ENCODE data around the gene ARMC3. TPM values are rescaled to one million over a fixed set of nuclear protein-coding genes. Genes with fewer than 3 reads are reported as not detected.
A peak's percentile ranks its signal among the peaks of the same experiment; 100 is the strongest.

The ARMC3 gene
- total and polyA plus RNA-seq, 9 of the 15 experiments (the other 6 are each of a cell fraction or from before 2014, with no cell fraction given) = 0.33 to 1.1 (median 0.62) TPM

GRCh38 chr10:23005150-23005549 lies 77.3 kb downstream of the ARMC3 start:
- no TSS peak for BruUV-seq (replicated peaks)
- 85% methylated on average over 9 of the region's 12 CpGs for WGBS (ENCODE audit: insufficient coverage, low coverage, missing lambda C conversion rate)

GRCh38 chr10:23013581-23014335 lies 85.9 kb downstream of the ARMC3 start:
- Histone ChIP-seq H3K27ac (ENCODE audit: extremely low read depth, low read depth, low read length) (no peak overlapping the region), H3K27me3 (ENCODE audit: control insufficient read depth in 2 of 2, insufficient read depth in 2 of 2, low read length in 2 of 2) (no peaks in the 10 kb centered on the region), H3K4me3 (no peak overlapping the region), H3K4me2 (ENCODE audit: insufficient read depth, low read length) (no peak overlapping the region), H3K4me1 (replicated peaks in 1 of 2; ENCODE audit: control insufficient read depth in 2 of 2, insufficient read depth in 2 of 2, low read length in 2 of 2) (peaks cover 9 to 18% of the 10 kb centered on the region in 2 experiments), H4K20me1 (replicated peaks; ENCODE audit: control insufficient read depth, insufficient read depth, low read length) (no peaks in the 10 kb centered on the region), H3K9me3 (replicated peaks; ENCODE audit: control insufficient read depth, insufficient read depth, low read depth, low read length) (no peaks in the 10 kb centered on the region), H2AFZ (ENCODE audit: low read depth, low read length) (no peak overlapping the region), H3K9me1 (ENCODE audit: control insufficient read depth, insufficient read depth, low read length) (no peaks in the 10 kb centered on the region), H3K9ac (ENCODE audit: insufficient read depth in 1 of 2, low read depth in 2 of 2, low read length in 2 of 2) (no peak overlapping the region), H3K79me2 (ENCODE audit: control insufficient read depth, insufficient read depth, low read length) (no peaks in the 10 kb centered on the region), H3K36me3 (ENCODE audit: control insufficient read depth, insufficient read depth, low read length) (no peaks in the 10 kb centered on the region)
- FAIRE-seq = peak; percentile 37
- ChIA-PET POLR2A (interaction anchor here (0.6 kb wide), 1 partner anchor 751 kb away, joined by 3 read pairs; no protein-coding TSS in a partner anchor), CTCF (ENCODE audit: low intra/inter-chr PET ratio) (no interaction called here)
- TF ChIP-seq ZNF644 (tag; IDR thresholded peaks at IDR 0.05; ENCODE audit: low read depth) = no peak
- no peak for TF ChIP-seq SP1 (CRISPR knock-in tag; IDR thresholded peaks at IDR 0.05)
- TF ChIP-seq FOS (IDR thresholded peaks at IDR 0.05; ENCODE audit: extremely low read depth, insufficient read length) = no peak
- TF ChIP-seq MYBL2 (IDR thresholded peaks at IDR 0.05; ENCODE audit: low read depth) = no peak
- TF ChIP-seq MYBL2 (CRISPR knock-in tag; IDR thresholded peaks at IDR 0.05; ENCODE audit: borderline replicate concordance) = no peak
- no peak for TF ChIP-seq ZC3H11A (IDR thresholded peaks at IDR 0.05; ENCODE audit: low read depth, low read length)
- 0 out of 4 replicates have a peak, but pooled peaks of 1 of the 2 experiments have one; percentile 17 for TF ChIP-seq KDM1A (IDR thresholded peaks at IDR 0.05)
- no peak for TF ChIP-seq ZBTB12 (CRISPR knock-in tag; IDR thresholded peaks at IDR 0.05)
- TF ChIP-seq BACH1 (tag; IDR thresholded peaks at IDR 0.05) = no peak
- intact Hi-C loops (cut with micrococcal nuclease) (no loop called here), in situ Hi-C loops (cut with MboI) (no loop called here)
- WGBS (ENCODE audit: insufficient coverage, low coverage, missing lambda C conversion rate) = 58% methylated on average over 2 of the region's 3 CpGs
- ATAC-seq = no peak
- BruUV-seq (replicated peaks) = no TSS peak
- no peak for DNase-seq (ENCODE audit: extremely low read depth in 1 of 4, low spot score in 3 of 4)

More at GRCh38 chr10:23005150-23005549, 77.3 kb downstream of the ARMC3 start:
- Histone ChIP-seq H3K27me3 (ENCODE audit: control insufficient read depth in 2 of 2, insufficient read depth in 2 of 2, low read length in 2 of 2) (no peaks in the 10 kb centered on the region; a peak in 1 of 5 replicates), H3K4me3 (no peak overlapping the region), H4K20me1 (replicated peaks; ENCODE audit: control insufficient read depth, insufficient read depth, low read length) (no peaks in the 10 kb centered on the region), H3K9me3 (replicated peaks; ENCODE audit: control insufficient read depth, insufficient read depth, low read depth, low read length) (no peaks in the 10 kb centered on the region), H3K36me3 (ENCODE audit: control insufficient read depth, insufficient read depth, low read length) (no peaks in the 10 kb centered on the region), H3K4me2 (ENCODE audit: insufficient read depth, low read length) (no peak overlapping the region), H3K79me2 (ENCODE audit: control insufficient read depth, insufficient read depth, low read length) (no peaks in the 10 kb centered on the region), H2AFZ (ENCODE audit: low read depth, low read length) (no peak overlapping the region), H3K9ac (ENCODE audit: insufficient read depth in 1 of 2, low read depth in 2 of 2, low read length in 2 of 2) (no peak overlapping the region), H3K4me1 (replicated peaks in 1 of 2; ENCODE audit: control insufficient read depth in 2 of 2, insufficient read depth in 2 of 2, low read length in 2 of 2) (no peaks in the 10 kb centered on the region), H3K27ac (ENCODE audit: extremely low read depth, low read depth, low read length) (no peak overlapping the region), H3K9me1 (ENCODE audit: control insufficient read depth, insufficient read depth, low read length) (no peaks in the 10 kb centered on the region)
- DNase-seq (ENCODE audit: extremely low read depth in 1 of 4, low spot score in 3 of 4) (no peak), ATAC-seq (no peak), FAIRE-seq (no peak)
- in situ Hi-C loops (cut with MboI) (no loop called here), intact Hi-C loops (cut with micrococcal nuclease) (no loop called here)
- ChIA-PET POLR2A (interaction anchor here (0.7 kb wide), 1 partner anchor 210 kb away, joined by 3 read pairs; no protein-coding TSS in a partner anchor), CTCF (ENCODE audit: low intra/inter-chr PET ratio) (interaction anchor here (0.7 kb wide), 1 partner anchor 594 kb away, joined by 4 read pairs; no protein-coding TSS in a partner anchor)
- no peak for TF ChIP-seq L3MBTL2 (IDR thresholded peaks at IDR 0.05)
- TF ChIP-seq ZNF282 (CRISPR knock-in tag; IDR thresholded peaks at IDR 0.05) = no peak
- TF ChIP-seq GTF2F1 (IDR thresholded peaks at IDR 0.05; ENCODE audit: low read depth, low read length) = no peak
- TF ChIP-seq MYC (IDR thresholded peaks at IDR 0.05; ENCODE audit: low read depth, low read length) = no peak
- no peak for TF ChIP-seq MYC (CRISPR knock-in tag; IDR thresholded peaks at IDR 0.05; ENCODE audit: borderline replicate concordance, low read depth)
- no peak for TF ChIP-seq SIRT6 (IDR thresholded peaks at IDR 0.05; ENCODE audit: low read depth, low read length)
- no peak for TF ChIP-seq SREBF1 (IDR thresholded peaks at IDR 0.05; ENCODE audit: borderline replicate concordance, low read depth, low read length)
- TF ChIP-seq SRSF3 (IDR thresholded peaks at IDR 0.05; ENCODE audit: insufficient read depth, low read length) = no peak
- TF ChIP-seq COPS2 (conservative IDR thresholded peaks at IDR 0.05) = no peak

All from K562 (cell line).